ENCODE measurements around the gene MRTO4.
"Not testable (repeated sequence)": the region's sequence is repeated elsewhere in the genome, so short reads cannot be mapped to it uniquely, and the experiment has no call there.

MRTO4 gene

DNA sequence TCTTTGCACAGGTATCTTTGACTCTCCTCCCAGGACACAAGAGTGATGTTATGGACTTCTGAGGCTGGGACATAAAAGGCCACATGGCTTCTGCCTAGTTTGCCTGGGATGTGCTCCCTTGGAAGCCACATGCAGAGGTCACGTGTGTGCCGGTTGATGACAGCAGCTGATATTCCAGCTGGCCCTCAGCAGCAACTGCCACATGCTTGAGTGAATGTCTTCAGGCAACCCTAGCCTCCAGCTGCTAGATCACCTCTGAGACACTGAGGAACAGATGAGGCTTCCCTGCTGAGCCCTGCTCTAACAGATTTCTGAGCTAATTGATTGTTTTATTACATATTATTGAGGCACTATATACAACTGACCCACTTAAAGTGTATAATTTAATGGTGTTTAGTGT lies 48.6 kb downstream of the MRTO4 start (continued):
- TF ChIP-seq, protein P1, sequence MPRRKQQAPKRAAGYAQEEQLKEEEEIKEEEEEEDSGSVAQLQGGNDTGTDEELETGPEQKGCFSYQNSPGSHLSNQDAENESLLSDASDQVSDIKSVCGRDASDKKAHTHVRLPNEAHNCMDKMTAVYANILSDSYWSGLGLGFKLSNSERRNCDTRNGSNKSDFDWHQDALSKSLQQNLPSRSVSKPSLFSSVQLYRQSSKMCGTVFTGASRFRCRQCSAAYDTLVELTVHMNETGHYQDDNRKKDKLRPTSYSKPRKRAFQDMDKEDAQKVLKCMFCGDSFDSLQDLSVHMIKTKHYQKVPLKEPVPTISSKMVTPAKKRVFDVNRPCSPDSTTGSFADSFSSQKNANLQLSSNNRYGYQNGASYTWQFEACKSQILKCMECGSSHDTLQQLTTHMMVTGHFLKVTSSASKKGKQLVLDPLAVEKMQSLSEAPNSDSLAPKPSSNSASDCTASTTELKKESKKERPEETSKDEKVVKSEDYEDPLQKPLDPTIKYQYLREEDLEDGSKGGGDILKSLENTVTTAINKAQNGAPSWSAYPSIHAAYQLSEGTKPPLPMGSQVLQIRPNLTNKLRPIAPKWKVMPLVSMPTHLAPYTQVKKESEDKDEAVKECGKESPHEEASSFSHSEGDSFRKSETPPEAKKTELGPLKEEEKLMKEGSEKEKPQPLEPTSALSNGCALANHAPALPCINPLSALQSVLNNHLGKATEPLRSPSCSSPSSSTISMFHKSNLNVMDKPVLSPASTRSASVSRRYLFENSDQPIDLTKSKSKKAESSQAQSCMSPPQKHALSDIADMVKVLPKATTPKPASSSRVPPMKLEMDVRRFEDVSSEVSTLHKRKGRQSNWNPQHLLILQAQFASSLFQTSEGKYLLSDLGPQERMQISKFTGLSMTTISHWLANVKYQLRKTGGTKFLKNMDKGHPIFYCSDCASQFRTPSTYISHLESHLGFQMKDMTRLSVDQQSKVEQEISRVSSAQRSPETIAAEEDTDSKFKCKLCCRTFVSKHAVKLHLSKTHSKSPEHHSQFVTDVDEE (CRISPR knock-in tag; IDR thresholded peaks at IDR 0.05): no peak

DNA sequence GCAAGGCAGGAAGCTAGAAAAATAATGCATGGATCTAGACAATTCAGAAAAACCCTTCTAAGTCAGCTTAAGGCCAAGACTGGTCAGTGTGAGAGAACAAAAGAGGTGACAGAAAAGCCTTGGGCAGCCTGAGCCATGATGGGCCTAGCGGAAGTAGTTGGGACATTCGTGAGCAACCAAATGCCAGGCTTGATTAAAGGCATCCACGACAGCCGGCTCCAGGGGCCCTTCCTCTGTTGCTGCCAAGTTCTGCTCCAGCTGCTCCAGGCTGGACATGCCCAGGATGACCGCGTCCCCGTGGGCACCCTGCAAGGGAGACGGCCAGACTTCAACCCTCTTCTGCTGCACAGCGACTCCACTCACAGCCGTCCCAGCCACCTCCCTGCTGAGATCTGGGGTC lies 52.5 kb downstream of the MRTO4 start:
- ATAC-seq: not testable (repeated sequence)

DNA sequence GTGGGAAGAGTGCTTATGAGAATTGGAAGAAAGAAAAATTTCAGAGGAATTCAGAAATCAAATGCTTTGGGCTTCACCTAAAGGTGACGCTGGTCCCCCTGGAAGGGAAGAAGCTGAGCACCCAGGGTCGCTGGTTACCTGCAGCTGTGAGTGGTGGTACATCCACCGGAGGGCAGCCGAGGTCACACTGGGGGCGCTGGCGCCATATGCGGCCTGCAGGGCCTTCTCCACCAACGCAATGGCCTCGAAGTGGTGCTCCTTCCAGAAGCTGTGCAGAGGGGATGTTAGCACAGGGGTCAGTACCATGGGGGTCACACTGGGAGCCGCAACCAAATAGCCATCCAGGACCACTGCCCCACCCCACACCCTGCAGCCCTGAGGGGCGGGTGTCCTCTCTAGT lies 54.3 kb downstream of the MRTO4 start:
- no peak for ATAC-seq
- TF ChIP-seq ARNTL (CRISPR knock-in tag; IDR thresholded peaks at IDR 0.05; ENCODE audit: borderline replicate concordance, low read depth) (no peak), BACH2 (CRISPR knock-in tag; IDR thresholded peaks at IDR 0.05; ENCODE audit: borderline replicate concordance) (no peak), TOX (CRISPR knock-in tag; IDR thresholded peaks at IDR 0.05; ENCODE audit: borderline replicate concordance) (no peak), ZC3H10 (CRISPR knock-in tag; IDR thresholded peaks at IDR 0.05) (no peak), TCF4 (CRISPR knock-in tag; IDR thresholded peaks at IDR 0.05; ENCODE audit: borderline replicate concordance) (no peak), ZFP30 (CRISPR knock-in tag; IDR thresholded peaks at IDR 0.05) (no peak), GLIS3 (CRISPR knock-in tag; IDR thresholded peaks at IDR 0.05) (no peak), CSDC2 (CRISPR knock-in tag; IDR thresholded peaks at IDR 0.05) (no peak)
- TF ChIP-seq, protein P2, sequence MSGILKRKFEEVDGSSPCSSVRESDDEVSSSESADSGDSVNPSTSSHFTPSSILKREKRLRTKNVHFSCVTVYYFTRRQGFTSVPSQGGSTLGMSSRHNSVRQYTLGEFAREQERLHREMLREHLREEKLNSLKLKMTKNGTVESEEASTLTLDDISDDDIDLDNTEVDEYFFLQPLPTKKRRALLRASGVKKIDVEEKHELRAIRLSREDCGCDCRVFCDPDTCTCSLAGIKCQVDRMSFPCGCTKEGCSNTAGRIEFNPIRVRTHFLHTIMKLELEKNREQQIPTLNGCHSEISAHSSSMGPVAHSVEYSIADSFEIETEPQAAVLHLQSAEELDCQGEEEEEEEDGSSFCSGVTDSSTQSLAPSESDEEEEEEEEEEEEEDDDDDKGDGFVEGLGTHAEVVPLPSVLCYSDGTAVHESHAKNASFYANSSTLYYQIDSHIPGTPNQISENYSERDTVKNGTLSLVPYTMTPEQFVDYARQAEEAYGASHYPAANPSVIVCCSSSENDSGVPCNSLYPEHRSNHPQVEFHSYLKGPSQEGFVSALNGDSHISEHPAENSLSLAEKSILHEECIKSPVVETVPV (CRISPR knock-in tag; IDR thresholded peaks at IDR 0.05): no peak

DNA sequence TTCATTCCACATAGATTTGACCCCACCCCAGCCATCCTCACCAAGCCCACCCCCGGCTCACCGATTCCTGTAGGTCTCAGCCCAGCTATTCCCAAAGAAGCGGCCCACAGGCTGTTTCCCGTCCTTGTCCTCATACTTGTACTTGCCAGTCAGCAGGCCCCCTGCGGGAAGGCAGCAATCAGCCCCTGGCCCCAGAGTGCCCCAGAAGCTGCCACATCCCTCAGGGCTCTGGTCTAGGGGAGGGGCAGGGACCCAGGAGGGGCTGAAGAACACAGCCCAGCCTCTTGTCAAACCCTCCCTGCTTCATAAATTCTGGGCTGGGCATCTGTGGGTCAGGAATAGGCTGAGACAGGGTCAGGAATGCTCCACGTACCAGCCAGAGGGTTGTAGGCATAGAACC lies 55.3 kb downstream of the MRTO4 start:
- no peak for TF ChIP-seq CSDC2 (CRISPR knock-in tag; IDR thresholded peaks at IDR 0.05)
- TF ChIP-seq, protein P3, sequence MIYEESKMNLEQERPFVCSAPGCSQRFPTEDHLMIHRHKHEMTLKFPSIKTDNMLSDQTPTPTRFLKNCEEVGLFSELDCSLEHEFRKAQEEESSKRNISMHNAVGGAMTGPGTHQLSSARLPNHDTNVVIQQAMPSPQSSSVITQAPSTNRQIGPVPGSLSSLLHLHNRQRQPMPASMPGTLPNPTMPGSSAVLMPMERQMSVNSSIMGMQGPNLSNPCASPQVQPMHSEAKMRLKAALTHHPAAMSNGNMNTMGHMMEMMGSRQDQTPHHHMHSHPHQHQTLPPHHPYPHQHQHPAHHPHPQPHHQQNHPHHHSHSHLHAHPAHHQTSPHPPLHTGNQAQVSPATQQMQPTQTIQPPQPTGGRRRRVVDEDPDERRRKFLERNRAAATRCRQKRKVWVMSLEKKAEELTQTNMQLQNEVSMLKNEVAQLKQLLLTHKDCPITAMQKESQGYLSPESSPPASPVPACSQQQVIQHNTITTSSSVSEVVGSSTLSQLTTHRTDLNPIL (CRISPR knock-in tag; IDR thresholded peaks at IDR 0.05; ENCODE audit: low read depth): no peak
- no peak for ATAC-seq

DNA sequence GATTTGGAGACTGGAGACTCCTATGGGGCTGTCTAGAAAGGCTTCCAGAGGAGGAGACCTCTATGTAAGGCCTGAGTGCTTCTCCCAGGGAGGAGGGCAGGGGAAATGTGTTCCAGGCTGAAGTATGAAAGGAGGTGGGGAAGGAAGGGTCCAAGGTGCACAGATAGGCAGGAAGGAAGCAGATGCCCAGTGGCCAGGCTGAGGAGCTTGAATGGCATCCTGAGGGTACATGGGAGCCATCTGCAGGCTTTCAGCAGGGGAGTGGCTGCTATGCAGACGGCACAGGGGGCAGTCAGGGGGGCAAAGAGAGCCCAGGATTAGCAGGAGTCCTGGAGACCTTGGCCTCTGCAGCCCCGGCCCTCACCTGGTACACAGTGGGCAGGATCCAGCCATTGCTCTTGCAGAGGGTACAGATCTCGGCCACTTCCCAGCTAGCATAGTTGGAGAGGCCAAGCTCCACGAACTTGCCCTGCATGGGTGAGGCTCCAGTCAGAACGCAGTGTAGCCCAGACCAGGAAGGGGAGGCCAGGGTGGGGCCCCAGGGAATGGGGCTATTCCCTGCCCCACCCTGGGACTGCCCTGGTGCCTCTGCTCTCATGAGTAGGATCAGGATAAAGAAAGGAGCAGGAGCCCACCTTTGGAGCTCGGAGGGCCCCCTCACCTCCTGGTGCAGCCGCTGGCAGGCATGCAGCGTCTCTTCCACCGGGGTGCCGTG lies 56.3 kb downstream of the MRTO4 start:
- no peak for ATAC-seq
- TF ChIP-seq, protein P1 (CRISPR knock-in tag; IDR thresholded peaks at IDR 0.05): no peak
- TF ChIP-seq ZNF8 (CRISPR knock-in tag; IDR thresholded peaks at IDR 0.05): no peak
- no peak for TF ChIP-seq TCF4 (CRISPR knock-in tag; IDR thresholded peaks at IDR 0.05; ENCODE audit: borderline replicate concordance)
- TF ChIP-seq, protein P3 (CRISPR knock-in tag; IDR thresholded peaks at IDR 0.05; ENCODE audit: low read depth): no peak
- TF ChIP-seq PPARA (CRISPR knock-in tag; IDR thresholded peaks at IDR 0.05; ENCODE audit: borderline replicate concordance): no peak
- TF ChIP-seq, protein P2 (CRISPR knock-in tag; IDR thresholded peaks at IDR 0.05): no peak
- TF ChIP-seq, protein P4, sequence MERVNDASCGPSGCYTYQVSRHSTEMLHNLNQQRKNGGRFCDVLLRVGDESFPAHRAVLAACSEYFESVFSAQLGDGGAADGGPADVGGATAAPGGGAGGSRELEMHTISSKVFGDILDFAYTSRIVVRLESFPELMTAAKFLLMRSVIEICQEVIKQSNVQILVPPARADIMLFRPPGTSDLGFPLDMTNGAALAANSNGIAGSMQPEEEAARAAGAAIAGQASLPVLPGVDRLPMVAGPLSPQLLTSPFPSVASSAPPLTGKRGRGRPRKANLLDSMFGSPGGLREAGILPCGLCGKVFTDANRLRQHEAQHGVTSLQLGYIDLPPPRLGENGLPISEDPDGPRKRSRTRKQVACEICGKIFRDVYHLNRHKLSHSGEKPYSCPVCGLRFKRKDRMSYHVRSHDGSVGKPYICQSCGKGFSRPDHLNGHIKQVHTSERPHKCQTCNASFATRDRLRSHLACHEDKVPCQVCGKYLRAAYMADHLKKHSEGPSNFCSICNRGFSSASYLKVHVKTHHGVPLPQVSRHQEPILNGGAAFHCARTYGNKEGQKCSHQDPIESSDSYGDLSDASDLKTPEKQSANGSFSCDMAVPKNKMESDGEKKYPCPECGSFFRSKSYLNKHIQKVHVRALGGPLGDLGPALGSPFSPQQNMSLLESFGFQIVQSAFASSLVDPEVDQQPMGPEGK (CRISPR knock-in tag; IDR thresholded peaks at IDR 0.05; ENCODE audit: borderline replicate concordance): no peak
- no peak for TF ChIP-seq ZFP30 (CRISPR knock-in tag; IDR thresholded peaks at IDR 0.05)
- no peak for TF ChIP-seq ISL1 (CRISPR knock-in tag; IDR thresholded peaks at IDR 0.05)
- TF ChIP-seq ARNTL (CRISPR knock-in tag; IDR thresholded peaks at IDR 0.05; ENCODE audit: borderline replicate concordance, low read depth): no peak

All from SK-N-SH treated with all-trans-retinoic acid at 6 μM for 48 hours (cell line).